ENCODE results near the gene AMFR. TPM values are rescaled to one million over a fixed set of nuclear protein-coding genes. Genes with fewer than 3 reads are reported as not detected.

Gene AMFR
- 87.4 and 111 TPM in 2 replicates for total RNA-seq (2013; cell fraction: nucleolus; rRNA removed)
- total RNA-seq (2014; rRNA removed), result 67.6 and 86.9 TPM in 2 replicates
- total RNA-seq (2014; rRNA removed; fragmentation: Illumina TruSeq; extraction: Trizol), result 42.2 and 42.9 TPM in 2 replicates
- 56.2 and 63.7 TPM in 2 replicates for total RNA-seq (2021)
- 35.5 TPM for polyA plus RNA-seq (2011; ENCODE audit: low read depth)
- 13.4 and 34.0 TPM in 2 replicates for polyA plus RNA-seq (2011; rRNA removed)
- 35.4 and 39.0 TPM in 2 replicates for polyA plus RNA-seq (2011; cell fraction: cytosol; rRNA removed)
- 36.0 and 41.7 TPM in 2 replicates for polyA plus RNA-seq (2011; cell fraction: nucleus; rRNA removed)
- 56.2 and 58.8 TPM in 2 replicates for polyA plus RNA-seq (2012)
- polyA plus RNA-seq (2014; fragmentation: Illumina TruSeq; extraction: Trizol), result 22.6 and 23.1 TPM in 2 replicates
- polyA plus RNA-seq (2014; fragmentation: Nextera tagmentation; extraction: Ambion mirVana), result 10 to 100 TPM; 11.8 to 13.8 TPM
- polyA plus RNA-seq (2014; rRNA removed), result 30.1 and 33.2 TPM in 2 replicates
- polyA plus RNA-seq (2016; fragmentation: Nextera tagmentation; extraction: Ambion mirVana), result 10 to 100 TPM in 1 of 2 experiments, 1 to 10 TPM in 1; 8.2 to 10.0 TPM
- 122 and 134 TPM in 2 replicates for polyA minus RNA-seq (2011; rRNA and poly(A)+ RNA removed)
- polyA minus RNA-seq (2011; cell fraction: cytosol; rRNA and poly(A)+ RNA removed), result 56.4 and 58.7 TPM in 2 replicates
- 42.3 and 71.1 TPM in 2 replicates for polyA minus RNA-seq (2011; cell fraction: nucleus; rRNA and poly(A)+ RNA removed)
- percentile 87 among the genes with signal in this experiment for Bru-seq, nascent RNA
- BruChase-seq, experiment 1, labeled RNA remaining after a 6-hour chase, result percentile 87 among the genes with signal in this experiment
- BruChase-seq, experiment 2, labeled RNA remaining after a 2-hour chase, result percentile 86 among the genes with signal in this experiment
- long read RNA-seq, experiment 1, partial matches to known transcripts, result 0 of 3 reads
- long read RNA-seq, experiment 1, other reads (novel, unspliced or antisense), result 3 of 3 reads
- long read RNA-seq, experiment 2, transcript AMFR-208 (1 exons, 1,844 nt), result major isoform, 5 of 27 reads
- long read RNA-seq, experiment 2, partial matches to known transcripts, result 13 of 27 reads
- long read RNA-seq, experiment 2, other reads (novel, unspliced or antisense), result 2 of 27 reads

- peak within 1 kb of the TSS; percentile 54 for H2AFZ ChIP-seq (ENCODE audit: control insufficient read depth, low read depth, low read length)
- DNase-seq (ENCODE audit: low read depth, low spot score) (no peak), ATAC-seq (peak; percentile 88), FAIRE-seq (no peak)
- no peaks in the 10 kb centered on the region for H3K36me3 ChIP-seq (ENCODE audit: control insufficient read depth in 2 of 2, insufficient read depth in 2 of 2, low read length in 1 of 2)
- no TSS peak for BruUV-seq (replicated peaks)
- H4K20me1 ChIP-seq (ENCODE audit: control insufficient read depth, insufficient read depth), result no peaks in the 10 kb centered on the region
- H3K4me1 ChIP-seq (ENCODE audit: control insufficient read depth, insufficient read depth, low read length), result peaks cover 6% of the 10 kb centered on the region
- ChIA-PET CTCF (no interaction called here), POLR2A (no interaction called here), SMC1A (ENCODE audit: uncharacterized antibody, unreplicated experiment) (no interaction called here), RAD21 (ENCODE audit: unreplicated experiment) (no interaction called here)
- in situ Hi-C loops (cut with MboI) (no loop called here), intact Hi-C loops (cut with micrococcal nuclease; ENCODE audit: unreplicated experiment) (no loop called here)
- H3K4me3 ChIP-seq, result peak within 1 kb of the TSS; percentile 78
- H3K9ac ChIP-seq (ENCODE audit: control insufficient read depth, insufficient read depth, low read length), result peak within 1 kb of the TSS; percentile 89
- peak within 1 kb of the TSS; percentile 60 for H3K27ac ChIP-seq (ENCODE audit: control insufficient read depth, insufficient read depth)
- H3K27me3 ChIP-seq (replicated peaks in 1 of 2; ENCODE audit: control insufficient read depth in 2 of 2, insufficient read depth in 2 of 2, low read length in 1 of 2), result no peaks in the 10 kb centered on the region
- peak within 1 kb of the TSS; percentile 95 for H3K4me2 ChIP-seq (ENCODE audit: control insufficient read depth, insufficient read depth)
- WGBS (ENCODE audit: insufficient coverage, insufficient replicate concordance, low lambda C conversion rate, missing lambda C conversion rate), result 1% methylated on average over 15 of the region's 57 CpGs
- peaks cover 46% of the 10 kb centered on the region for H3K79me2 ChIP-seq (ENCODE audit: control insufficient read depth, insufficient read depth, low read length)
- no peaks in the 10 kb centered on the region for H3K9me3 ChIP-seq (replicated peaks; ENCODE audit: control insufficient read depth, insufficient read depth, low read length)
- TF ChIP-seq EGR1 (IDR thresholded peaks at IDR 0.05; ENCODE audit: borderline replicate concordance in 1 of 2, low read depth in 2 of 2, low read length in 2 of 2), result peak in 1 of 2 experiments; percentile 52; a peak in 1 of 3 replicates
- TF ChIP-seq RAD21 (IDR thresholded peaks at IDR 0.05; ENCODE audit: insufficient read depth, low read depth, low read length), result no peak
- TF ChIP-seq ATF7 (IDR thresholded peaks at IDR 0.05; ENCODE audit: low read depth), result no peak
- no peak for TF ChIP-seq POLR2AphosphoS5 (IDR thresholded peaks at IDR 0.05; ENCODE audit: low read length)
- TF ChIP-seq ATF2 (IDR thresholded peaks at IDR 0.05; ENCODE audit: low read length), result no peak
- TF ChIP-seq RB1 (IDR thresholded peaks at IDR 0.05; ENCODE audit: borderline replicate concordance), result peak; percentile 48; the same call in 1 of the 2 replicates
- 0 out of 2 replicates have a peak, but pooled peaks have one; percentile 19 for TF ChIP-seq TCF12 (IDR thresholded peaks at IDR 0.05; ENCODE audit: low read depth, low read length)
- TF ChIP-seq NKRF (conservative IDR thresholded peaks at IDR 0.05), result peak; percentile 14; the same call in 1 of the 2 replicates
- peak; percentile 49 for TF ChIP-seq LARP7 (IDR thresholded peaks at IDR 0.05)
- peak; percentile 51; the same call in 1 of the 2 replicates for TF ChIP-seq MXI1 (IDR thresholded peaks at IDR 0.05; ENCODE audit: low read depth, low read length)
- TF ChIP-seq DPF2 (IDR thresholded peaks at IDR 0.05), result peak; percentile 21; the same call in 1 of the 2 replicates
- TF ChIP-seq SIX5 (IDR thresholded peaks at IDR 0.05; ENCODE audit: low read depth, low read length, severe bottlenecking), result no peak
- peak; percentile 20; the same call in 1 of the 2 replicates for TF ChIP-seq NR2F1 (conservative IDR thresholded peaks at IDR 0.05)
- TF ChIP-seq SRF (IDR thresholded peaks at IDR 0.05; ENCODE audit: low read depth in 2 of 2, low read length in 2 of 2), result 0 out of 4 replicates have a peak, but pooled peaks of 1 of the 2 experiments have one; percentile 10
- TF ChIP-seq RBBP5 (conservative IDR thresholded peaks at IDR 0.05), result no peak
- peak; percentile 53; the same call in 1 of the 2 replicates for TF ChIP-seq BACH1 (IDR thresholded peaks at IDR 0.05; ENCODE audit: borderline replicate concordance)
- TF ChIP-seq ZNF384 (IDR thresholded peaks at IDR 0.05; ENCODE audit: borderline replicate concordance, low read depth, low read length), result no peak
- 0 out of 2 replicates have a peak, but pooled peaks have one; percentile 27 for TF ChIP-seq GATAD2B (conservative IDR thresholded peaks at IDR 0.05; ENCODE audit: low read depth)
- peak; percentile 62; the same call in 1 of the 2 replicates for TF ChIP-seq SMARCA5 (IDR thresholded peaks at IDR 0.05)
- TF ChIP-seq KDM1A (IDR thresholded peaks at IDR 0.05; ENCODE audit: borderline replicate concordance), result no peak
Measured at GRCh38 chr16:56425439-56425832, at the start of gene AMFR. AMFR (minus strand) TSS chr16:56425545; CDS start chr16:56425327, 218 bp downstream.

Measured in GM12878 (cell line).